ENCODE results near the gene BPTF. TPM values are rescaled to one million over a fixed set of nuclear protein-coding genes. Genes with fewer than 3 reads are reported as not detected.

The BPTF gene
- total RNA-seq, 2 donors from 2014 or later = 70.1 to 70.8 TPM

Other genes starting within 250 kb of the BPTF start
- 10 to 100 TPM; 33.4 to 38.9 TPM for gene NOL11, start 107.6 kb upstream of the BPTF start, total RNA-seq
- gene C17orf58, start 171.0 kb downstream of the BPTF start, total RNA-seq = 10 to 100 TPM in 1 of 2 donors, 1 to 10 TPM in 1; 7.3 to 21.9 TPM
- gene KPNA2, start 210.2 kb downstream of the BPTF start, total RNA-seq = 10 to 100 TPM; 29.2 to 30.8 TPM